GM23248 (cell line): Measurements from ENCODE around the gene HIF3A. TPM values are rescaled to one million over a fixed set of nuclear protein-coding genes. Genes with fewer than 3 reads are reported as not detected.

Experiments
- DNase-seq: peaks from one replicate; pipeline ENCODE4 v3.0.0-alpha.2; 2015
- H2AFZ ChIP-seq: fragments of 200-600 bp; sonication (generic); 2 replicates; pipeline ENCODE4 v1.6.1; 2016; ENCODE audit warnings: antibody characterized with exemption
- H3F3A ChIP-seq: fragments of 200-600 bp; sonication (generic); 2 replicates; pipeline ENCODE4 v1.6.1; 2016; ENCODE audit warnings: mild to moderate bottlenecking, antibody characterized with exemption, mixed run types; ENCODE audit not compliant: insufficient read depth
- H3K27ac ChIP-seq: fragments of 200-600 bp; sonication (generic); 2 replicates; pipeline ENCODE4 v1.5.1; 2016; ENCODE audit warnings: mild to moderate bottlenecking
- H3K27me3 ChIP-seq: fragments of 200-600 bp; sonication (generic); replicated peaks from 2 replicates; pipeline ENCODE4 v1.6.1; 2016; ENCODE audit warnings: mild to moderate bottlenecking; ENCODE audit not compliant: insufficient read depth
- H3K36me3 ChIP-seq: fragments of 200-600 bp; sonication (generic); 2 replicates; pipeline ENCODE4 v1.6.1; 2016; ENCODE audit warnings: low read depth, mild to moderate bottlenecking
- H3K4me1 ChIP-seq: fragments of 200-600 bp; sonication (generic); 2 replicates; pipeline ENCODE4 v1.6.1; 2016; ENCODE audit warnings: mild to moderate bottlenecking; ENCODE audit not compliant: insufficient read depth
- H3K4me2 ChIP-seq: fragments of 200-600 bp; sonication (generic); one replicate; pipeline ENCODE4 v1.6.1; 2016; ENCODE audit warnings: mild to moderate bottlenecking; ENCODE audit not compliant: unreplicated experiment
- H3K4me3 ChIP-seq: fragments of 200-600 bp; sonication (generic); 2 replicates; pipeline ENCODE4 v1.5.1; 2016; ENCODE audit warnings: mild to moderate bottlenecking
- H3K79me2 ChIP-seq: fragments of 200-600 bp; sonication (generic); 2 replicates; pipeline ENCODE4 v1.6.1; 2016; ENCODE audit warnings: mild to moderate bottlenecking; ENCODE audit not compliant: insufficient read depth
- H3K9ac ChIP-seq: fragments of 200-600 bp; sonication (generic); 2 replicates; pipeline ENCODE4 v1.6.1; 2016; ENCODE audit warnings: mild to moderate bottlenecking
- H3K9me2 ChIP-seq: fragments of 200-600 bp; sonication (generic); 2 replicates; pipeline ENCODE4 v1.6.1; 2016; ENCODE audit warnings: mixed run types, mild to moderate bottlenecking, moderate library complexity; ENCODE audit not compliant: insufficient read depth
- H3K9me3 ChIP-seq: fragments of 200-600 bp; sonication (generic); one replicate; pipeline ENCODE4 v1.6.1; 2017; ENCODE audit warnings: low read depth
- H4K20me1 ChIP-seq: fragments of 200-600 bp; sonication (generic); 2 replicates; pipeline ENCODE4 v1.6.0; 2016; ENCODE audit not compliant: insufficient read depth
- EZH2 ChIP-seq: fragments of 200-600 bp; sonication (generic); IDR thresholded peaks from 2 replicates; pipeline ENCODE4 v1.6.1; 2018; ENCODE audit warnings: antibody characterized with exemption, mild to moderate bottlenecking; ENCODE audit not compliant: insufficient read depth, poor library complexity, severe bottlenecking
- EZH2phosphoT487 ChIP-seq: fragments of 200-600 bp; sonication (generic); IDR thresholded peaks from 2 replicates; pipeline ENCODE4 v1.6.1; 2018; ENCODE audit warnings: antibody characterized with exemption, moderate library complexity, mild to moderate bottlenecking, low read depth; ENCODE audit not compliant: insufficient read depth
- WGBS, 2 experiments: methylation state at CpG; one replicate each; pipeline ENCODE4 v1.1.6; 2015 to 2017; ENCODE audit warnings: low lambda C conversion rate in 2 of 2, low coverage in 1 of 2; ENCODE audit errors: missing lambda C conversion rate in 2 of 2; 5-methylcytosine and 5-hydroxymethylcytosine counted together
- in situ Hi-C: fragments of 300-500 bp; cut with MboI; formaldehyde crosslinking; loops from 2 replicates; pipeline ENCODE4 v1.15.0; 2020
- polyA plus RNA-seq: library from polyadenylated mRNA; unstranded; fragments of >200 nt; fragmentation: Nextera tagmentation; extraction: Ambion mirVana; gene quantifications from 2 replicates; pipeline ENCODE4 v1.2.1, GENCODE V29; 2016
- total RNA-seq: library from RNA; depleted of rRNA; stranded (reverse); fragments of >200 nt; shearing (Covaris generic); gene quantifications from 2 replicates; pipeline ENCODE4 v1.2.3, GENCODE V29; 2014

The HIF3A gene
- total and polyA plus RNA-seq, 2 experiments from 2014 or later: 0.20 TPM; not detected in 1

DNA sequence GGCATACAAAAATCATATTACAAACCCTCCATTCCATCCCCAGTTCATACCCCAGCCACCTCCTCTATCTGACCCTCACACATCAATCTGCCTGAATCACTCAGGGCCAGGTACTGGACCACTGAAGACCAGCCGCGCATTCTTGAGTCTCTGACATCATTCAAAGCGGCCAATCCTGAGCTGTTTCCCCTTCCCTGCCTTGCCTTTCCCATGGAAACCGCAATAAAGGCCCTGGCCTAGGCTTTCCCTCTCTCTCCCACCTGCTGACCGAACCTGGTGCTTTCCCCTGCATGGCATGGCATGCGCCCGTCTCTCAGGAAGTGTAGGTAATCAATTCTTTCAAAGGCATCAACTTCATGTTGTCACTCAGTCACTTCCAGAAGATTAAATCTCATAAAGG, 17.7 kb upstream of the HIF3A start:
- Histone ChIP-seq H3K4me2 (no peak overlapping the region), H3F3A (no peaks in the 10 kb centered on the region), H3K9ac (no peak overlapping the region), H3K36me3 (no peaks in the 10 kb centered on the region), H2AFZ (no peak overlapping the region), H3K4me3 (no peak overlapping the region), H3K79me2 (no peaks in the 10 kb centered on the region), H4K20me1 (no peaks in the 10 kb centered on the region), H3K27me3 (no peaks in the 10 kb centered on the region), H3K9me3 (no peaks in the 10 kb centered on the region), H3K27ac (no peak overlapping the region), H3K9me2 (no peaks in the 10 kb centered on the region), H3K4me1 (no peaks in the 10 kb centered on the region)
- 83 to 88% methylated on average over 7 of the region's 7 CpGs for WGBS, 2 experiments
- in situ Hi-C loops: no loop called here
- no peak for TF ChIP-seq EZH2phosphoT487
- no peak for TF ChIP-seq EZH2
- DNase-seq: no peak

- no peak overlapping the region for H3K9ac ChIP-seq
- no peak overlapping the region for H3K4me3 ChIP-seq
- no peak overlapping the region for H3K4me2 ChIP-seq
- in situ Hi-C loops: loop anchor here (10.0 kb wide), 1 partner anchor 201 kb away; no protein-coding TSS in a partner anchor
- H2AFZ ChIP-seq: no peak overlapping the region
- 82 to 85% methylated on average over 4 of the region's 4 CpGs for WGBS, 2 experiments
- H3K9me2 ChIP-seq: no peaks in the 10 kb centered on the region
- DNase-seq: no peak
- no peaks in the 10 kb centered on the region for H3K36me3 ChIP-seq
- H3K79me2 ChIP-seq: no peaks in the 10 kb centered on the region
- TF ChIP-seq EZH2: no peak
- TF ChIP-seq EZH2phosphoT487: no peak
- H3K9me3 ChIP-seq: no peaks in the 10 kb centered on the region
- no peaks in the 10 kb centered on the region for H3K4me1 ChIP-seq
- no peaks in the 10 kb centered on the region for H4K20me1 ChIP-seq
- no peaks in the 10 kb centered on the region for H3K27me3 ChIP-seq
- no peaks in the 10 kb centered on the region; the same call in 1 of the 2 replicates for H3F3A ChIP-seq
- no peak overlapping the region for H3K27ac ChIP-seq
Measured at GRCh38 chr19:46283771-46284170, 13.1 kb upstream of the HIF3A start.

DNA sequence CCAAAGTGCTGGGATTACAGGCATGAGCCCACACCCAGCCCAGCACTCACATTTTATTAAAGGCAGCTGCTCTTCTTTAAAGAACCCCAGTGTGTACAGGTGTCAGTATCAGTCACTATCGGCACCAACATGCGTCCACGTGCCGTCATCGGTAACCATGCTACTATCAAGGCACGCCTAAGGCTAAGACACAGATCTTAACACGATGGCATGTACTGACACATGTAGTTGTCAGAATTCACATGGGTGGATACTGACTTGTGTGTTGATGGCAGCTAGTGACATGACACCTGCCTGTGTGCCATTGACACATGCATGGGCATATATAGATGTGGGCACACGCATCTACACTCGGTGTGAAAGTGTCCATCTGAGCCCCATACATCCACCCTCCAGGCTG, 12.2 kb upstream of the HIF3A start:
- H3K4me3 ChIP-seq: no peak overlapping the region
- H3K9me3 ChIP-seq: no peaks in the 10 kb centered on the region
- no peaks in the 10 kb centered on the region for H3K36me3 ChIP-seq
- H4K20me1 ChIP-seq: no peaks in the 10 kb centered on the region
- TF ChIP-seq EZH2phosphoT487 (no peak), EZH2 (no peak)
- H3F3A ChIP-seq: peaks cover 7% of the 10 kb centered on the region
- H3K4me1 ChIP-seq: peaks cover 6% of the 10 kb centered on the region
- H3K27me3 ChIP-seq: no peaks in the 10 kb centered on the region
- no peaks in the 10 kb centered on the region for H3K9me2 ChIP-seq
- H2AFZ ChIP-seq: no peak overlapping the region
- H3K27ac ChIP-seq: no peak overlapping the region
- H3K79me2 ChIP-seq: no peaks in the 10 kb centered on the region
- no peak overlapping the region for H3K9ac ChIP-seq
- 59% methylated on average over 9 of the region's 9 CpGs for WGBS, 2 experiments
- H3K4me2 ChIP-seq: no peak overlapping the region
- DNase-seq: no peak
- in situ Hi-C loops: loop anchor here (10.0 kb wide), 1 partner anchor 200 kb away; no protein-coding TSS in a partner anchor

DNA sequence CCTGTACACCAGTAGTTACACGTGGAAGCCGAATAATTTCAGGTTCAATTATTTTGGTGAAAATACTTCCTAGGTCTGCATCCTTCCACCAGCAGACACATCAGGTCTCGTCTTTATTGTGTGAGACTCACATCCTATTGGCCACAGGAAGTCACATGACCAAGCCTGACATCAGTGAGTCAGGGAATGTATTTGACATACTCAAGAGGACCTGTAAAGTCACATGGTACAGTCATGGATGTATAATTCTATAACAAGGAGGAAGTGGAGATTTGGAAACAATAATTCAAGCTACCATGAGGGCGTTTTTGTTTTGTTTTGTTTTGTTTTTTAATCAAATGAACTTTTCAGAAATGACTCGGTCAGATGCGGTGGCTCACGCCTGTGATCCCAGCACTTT, 9.3 kb upstream of the HIF3A start:
- WGBS, 2 experiments: 66% methylated on average over 7 of the region's 7 CpGs
- H4K20me1 ChIP-seq: no peaks in the 10 kb centered on the region
- peaks cover 8% of the 10 kb centered on the region for H3K4me1 ChIP-seq
- no peaks in the 10 kb centered on the region for H3K79me2 ChIP-seq
- no peak overlapping the region for H3K4me3 ChIP-seq
- H3F3A ChIP-seq: peaks cover 12% of the 10 kb centered on the region
- no peaks in the 10 kb centered on the region for H3K9me3 ChIP-seq
- no peaks in the 10 kb centered on the region for H3K9me2 ChIP-seq
- H3K27ac ChIP-seq: no peak overlapping the region
- no peak overlapping the region for H3K9ac ChIP-seq
- no peaks in the 10 kb centered on the region for H3K36me3 ChIP-seq
- DNase-seq: peak; percentile 30
- H3K4me2 ChIP-seq: no peak overlapping the region
- H3K27me3 ChIP-seq: no peaks in the 10 kb centered on the region
- in situ Hi-C loops: loop anchor here (10.0 kb wide), 1 partner anchor 197 kb away; no protein-coding TSS in a partner anchor
- TF ChIP-seq EZH2phosphoT487: no peak
- no peak for TF ChIP-seq EZH2
- no peak overlapping the region for H2AFZ ChIP-seq
